ENCODE results near the gene GFRA1.

DNA sequence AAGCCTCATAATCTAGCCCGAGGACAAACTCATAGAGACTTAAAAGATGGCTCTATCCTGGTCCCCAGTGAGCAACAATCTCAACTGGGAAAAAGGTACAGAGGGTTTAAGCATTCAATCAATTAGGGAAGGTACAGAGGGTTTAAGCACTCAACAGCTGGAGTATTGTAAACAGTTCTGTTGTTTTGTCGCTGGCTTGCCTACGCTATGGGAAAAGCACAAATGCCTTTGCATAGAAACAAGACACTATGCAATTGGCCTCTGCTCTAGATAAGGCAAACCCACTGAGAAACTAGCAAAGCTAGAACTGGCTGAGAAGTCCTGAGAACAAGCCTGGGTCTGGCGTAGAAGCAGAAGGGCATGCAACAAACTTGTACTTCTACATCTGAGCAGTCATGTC is 69.3 kb downstream of the GFRA1 start:
- TF ChIP-seq, protein P1, sequence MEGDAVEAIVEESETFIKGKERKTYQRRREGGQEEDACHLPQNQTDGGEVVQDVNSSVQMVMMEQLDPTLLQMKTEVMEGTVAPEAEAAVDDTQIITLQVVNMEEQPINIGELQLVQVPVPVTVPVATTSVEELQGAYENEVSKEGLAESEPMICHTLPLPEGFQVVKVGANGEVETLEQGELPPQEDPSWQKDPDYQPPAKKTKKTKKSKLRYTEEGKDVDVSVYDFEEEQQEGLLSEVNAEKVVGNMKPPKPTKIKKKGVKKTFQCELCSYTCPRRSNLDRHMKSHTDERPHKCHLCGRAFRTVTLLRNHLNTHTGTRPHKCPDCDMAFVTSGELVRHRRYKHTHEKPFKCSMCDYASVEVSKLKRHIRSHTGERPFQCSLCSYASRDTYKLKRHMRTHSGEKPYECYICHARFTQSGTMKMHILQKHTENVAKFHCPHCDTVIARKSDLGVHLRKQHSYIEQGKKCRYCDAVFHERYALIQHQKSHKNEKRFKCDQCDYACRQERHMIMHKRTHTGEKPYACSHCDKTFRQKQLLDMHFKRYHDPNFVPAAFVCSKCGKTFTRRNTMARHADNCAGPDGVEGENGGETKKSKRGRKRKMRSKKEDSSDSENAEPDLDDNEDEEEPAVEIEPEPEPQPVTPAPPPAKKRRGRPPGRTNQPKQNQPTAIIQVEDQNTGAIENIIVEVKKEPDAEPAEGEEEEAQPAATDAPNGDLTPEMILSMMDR (IDR thresholded peaks at IDR 0.05) = no peak
- no peak for TF ChIP-seq EZH2 (IDR thresholded peaks at IDR 0.05)
- TF ChIP-seq EZH2phosphoT487 (IDR thresholded peaks at IDR 0.05) = no peak
